Activated CD8-positive, alpha-beta memory T cell treated with anti-CD3 and anti-CD28 coated beads, Interleukin-2, amount 50 U/mL, for 4 hours (primary cell): Measurements from ENCODE around the gene AGBL5.

Experiments
- DNase-seq: peaks from one replicate; pipeline ENCODE4 v3.0.0-alpha.2; 2020

AGBL5 gene

GRCh38 chr2:27050996-27051901 lies at the start of gene AGBL5:
Gene AGBL5, plus strand, starts transcription at chr2:27051668. Its CDS starts 1,291 bp downstream, at chr2:27052959.
- DNase-seq = peak; percentile 96

- DNase-seq = no peak
Measured at GRCh38 chr2:27001950-27002349, 49.5 kb upstream of the AGBL5 start.

DNA sequence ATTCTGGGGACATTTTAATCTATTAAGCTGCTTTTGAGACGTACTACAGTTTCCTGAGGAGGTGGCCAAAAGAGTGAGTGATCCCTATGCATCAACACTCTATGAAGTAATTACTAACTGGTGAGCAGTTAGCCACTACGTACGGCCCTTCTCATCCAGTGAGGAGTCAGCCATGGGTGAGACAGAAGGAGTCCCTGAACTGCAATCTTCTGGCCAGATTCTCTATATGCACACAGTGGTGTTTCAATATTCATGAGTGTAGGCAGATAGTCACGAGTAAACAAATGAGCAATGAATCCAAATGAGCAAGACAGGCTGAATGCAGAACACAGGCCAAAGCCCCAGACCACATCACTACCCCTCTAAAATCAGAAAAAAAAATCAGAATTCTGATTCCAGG lies 48.5 kb upstream of the AGBL5 start:
- no peak for DNase-seq

GRCh38 chr2:27003857-27004256 lies 47.6 kb upstream of the AGBL5 start:
- DNase-seq = no peak

DNA sequence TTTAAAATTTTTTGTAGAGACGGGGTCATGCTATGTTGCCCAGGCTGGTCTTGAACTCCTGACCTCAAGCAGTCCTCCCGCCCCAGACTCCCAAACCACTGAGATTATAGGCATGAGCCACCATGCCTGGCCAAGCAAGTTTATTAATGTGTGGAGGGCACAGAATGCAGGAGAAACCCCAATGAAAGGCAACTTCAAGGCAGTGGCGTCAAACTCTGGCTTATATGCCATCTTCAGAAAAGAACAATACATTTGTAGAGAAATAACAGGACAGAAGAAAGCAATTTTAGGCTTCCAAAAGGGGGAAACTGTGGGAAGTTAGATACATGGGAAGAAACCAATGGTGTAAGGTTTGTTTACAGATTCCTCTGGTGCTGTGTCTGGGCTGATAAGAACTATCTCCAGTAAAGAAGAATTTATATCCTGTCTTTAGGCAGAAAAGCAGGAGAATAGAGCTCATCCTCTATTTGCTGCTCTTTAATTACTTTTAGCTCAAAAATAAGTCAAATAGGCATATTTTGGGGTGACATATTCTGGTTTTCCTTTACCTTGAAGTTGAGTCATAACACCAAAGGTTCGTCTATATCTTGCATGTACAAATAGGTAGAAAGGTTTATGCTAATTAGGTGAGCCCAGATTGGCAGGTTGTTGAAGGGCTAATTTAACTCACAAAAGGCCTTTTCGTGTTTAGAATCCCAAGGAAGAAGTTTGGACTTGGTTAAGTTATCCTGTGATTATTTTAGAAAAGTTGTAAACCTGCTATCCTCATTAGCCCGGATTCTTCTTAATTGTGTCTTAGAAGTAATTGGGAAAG lies 44.7 kb upstream of the AGBL5 start:
- DNase-seq = no peak

GRCh38 chr2:27007416-27008374 lies 43.8 kb upstream of the AGBL5 start:
- no peak for DNase-seq

DNA sequence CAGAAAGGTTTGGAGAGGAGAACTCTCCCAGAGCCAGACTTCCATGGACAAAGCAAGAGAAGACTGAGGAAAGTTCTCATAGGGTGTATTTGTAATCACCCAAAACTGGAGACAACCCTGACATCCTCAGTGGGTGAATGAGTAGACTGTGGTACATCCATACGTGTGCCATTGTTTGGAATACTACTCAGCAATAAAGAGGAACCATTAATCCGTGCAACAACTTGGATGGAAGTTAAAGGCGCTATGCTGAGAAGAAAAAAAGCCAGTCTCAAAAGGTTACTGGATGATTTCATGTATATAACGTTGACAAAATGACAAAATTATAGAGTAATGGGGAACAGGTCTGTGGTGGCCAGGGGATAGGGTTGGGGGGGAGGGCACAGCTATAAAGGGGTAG lies 42.8 kb upstream of the AGBL5 start:
- no peak for DNase-seq

DNA sequence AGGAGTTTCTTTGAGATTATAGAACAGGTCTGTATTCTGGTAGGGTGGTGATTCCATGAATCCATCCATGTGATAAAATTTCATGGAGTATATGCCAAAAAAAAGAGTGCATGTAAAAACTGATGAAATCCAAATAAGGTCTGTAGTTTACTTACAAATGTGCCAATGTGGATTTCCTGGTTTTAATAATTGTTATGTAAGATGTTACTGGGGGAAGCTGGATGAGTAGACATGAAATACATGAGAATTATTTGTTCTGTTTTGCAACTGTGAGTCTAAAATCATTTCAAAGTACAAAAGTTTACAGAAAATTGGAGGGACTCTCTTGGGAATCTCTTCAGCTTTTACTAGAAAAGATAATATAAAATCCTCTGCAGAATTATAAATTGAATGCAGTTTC lies 42.4 kb upstream of the AGBL5 start:
- no peak for DNase-seq

DNA sequence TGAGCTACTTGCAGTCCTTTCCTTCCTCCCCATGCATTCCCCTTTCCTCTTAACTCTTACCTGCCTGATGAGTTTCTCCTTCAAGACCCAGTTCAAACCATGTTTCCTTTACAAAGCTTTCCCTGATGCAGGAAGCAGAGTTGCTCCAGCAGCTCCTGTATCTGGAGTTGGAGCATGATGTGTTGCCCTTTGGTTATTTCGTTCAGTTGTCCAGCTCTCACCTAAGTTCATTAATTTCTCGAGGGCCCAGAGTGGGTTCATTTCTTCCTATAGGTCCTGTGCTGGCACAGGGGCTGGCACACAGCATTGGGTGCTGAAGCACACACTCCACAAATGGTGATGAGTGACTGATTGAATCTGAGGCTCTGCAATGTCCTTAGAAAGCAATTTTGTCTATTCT lies 41.8 kb upstream of the AGBL5 start:
- DNase-seq = no peak

DNA sequence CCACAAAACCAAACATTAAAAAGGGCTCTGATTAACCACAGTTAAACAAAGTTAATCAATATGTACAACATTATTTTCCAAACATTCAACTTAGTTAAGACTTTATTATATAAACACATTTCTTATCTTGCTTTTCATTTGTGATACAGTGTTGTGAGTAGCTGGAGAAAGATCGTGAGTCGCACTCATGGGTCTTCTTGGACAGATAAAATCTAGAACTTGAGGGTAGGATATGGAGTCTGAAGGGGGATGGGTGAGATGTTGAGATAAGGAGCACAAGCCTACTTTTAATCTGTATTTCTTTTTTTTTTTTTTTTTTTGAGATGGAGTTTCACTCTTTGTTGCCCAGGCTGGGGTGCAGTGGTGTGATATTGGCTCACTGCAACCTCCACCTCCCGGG lies 41.3 kb upstream of the AGBL5 start:
- no peak for DNase-seq

GRCh38 chr2:27013738-27014137 lies 37.7 kb upstream of the AGBL5 start:
- DNase-seq = no peak

- DNase-seq = no peak
Measured at GRCh38 chr2:27014771-27015433, 36.6 kb upstream of the AGBL5 start.

DNA sequence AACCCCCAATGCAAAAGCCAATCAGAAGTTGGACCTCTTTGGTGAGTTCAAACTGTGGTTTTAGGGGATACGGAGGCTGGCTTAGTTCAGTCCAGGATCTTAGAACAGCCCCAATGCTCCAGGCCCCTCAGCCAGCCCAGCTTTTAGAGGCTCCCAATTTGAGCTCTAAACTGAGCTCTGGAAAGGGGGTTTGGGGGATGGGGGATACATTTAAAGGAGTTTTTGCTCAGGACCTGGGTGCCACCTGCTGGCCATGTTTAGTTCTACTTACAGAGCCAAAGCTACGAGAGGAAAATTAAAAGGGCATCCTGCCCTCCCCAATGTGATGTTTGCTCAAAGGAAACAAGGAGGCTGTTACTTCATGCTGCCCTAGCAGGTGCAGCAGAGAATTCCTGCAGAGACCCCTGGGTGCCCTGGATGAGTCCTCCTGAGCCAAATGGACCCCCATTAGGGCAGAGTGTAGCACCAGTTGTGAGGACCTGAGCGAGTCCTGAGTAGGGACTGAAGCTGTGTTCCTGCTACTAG lies 34.6 kb upstream of the AGBL5 start:
- peak; percentile 46 for DNase-seq

- no peak for DNase-seq
Measured at GRCh38 chr2:27018142-27018541, 33.3 kb upstream of the AGBL5 start.

DNA sequence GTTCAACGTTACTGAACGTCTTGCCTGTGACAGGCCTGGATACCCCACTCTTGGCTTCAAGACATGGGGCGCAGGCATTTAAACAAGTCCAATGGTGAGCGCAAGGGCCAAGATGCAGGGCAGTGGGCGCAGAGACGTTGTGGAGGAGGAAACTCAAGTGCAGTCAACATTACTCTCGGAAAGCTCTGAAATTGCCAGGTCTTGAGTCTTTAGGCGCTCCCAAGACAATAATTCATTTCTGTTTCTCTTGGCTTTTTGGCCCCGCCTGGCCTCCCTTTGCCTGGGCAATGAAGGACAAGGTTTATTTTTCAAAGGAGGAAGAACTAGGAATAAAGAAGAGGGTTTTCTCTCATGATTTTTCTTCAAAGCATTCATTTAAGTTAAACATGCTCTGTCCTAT lies 32.0 kb upstream of the AGBL5 start:
- DNase-seq = no peak

DNA sequence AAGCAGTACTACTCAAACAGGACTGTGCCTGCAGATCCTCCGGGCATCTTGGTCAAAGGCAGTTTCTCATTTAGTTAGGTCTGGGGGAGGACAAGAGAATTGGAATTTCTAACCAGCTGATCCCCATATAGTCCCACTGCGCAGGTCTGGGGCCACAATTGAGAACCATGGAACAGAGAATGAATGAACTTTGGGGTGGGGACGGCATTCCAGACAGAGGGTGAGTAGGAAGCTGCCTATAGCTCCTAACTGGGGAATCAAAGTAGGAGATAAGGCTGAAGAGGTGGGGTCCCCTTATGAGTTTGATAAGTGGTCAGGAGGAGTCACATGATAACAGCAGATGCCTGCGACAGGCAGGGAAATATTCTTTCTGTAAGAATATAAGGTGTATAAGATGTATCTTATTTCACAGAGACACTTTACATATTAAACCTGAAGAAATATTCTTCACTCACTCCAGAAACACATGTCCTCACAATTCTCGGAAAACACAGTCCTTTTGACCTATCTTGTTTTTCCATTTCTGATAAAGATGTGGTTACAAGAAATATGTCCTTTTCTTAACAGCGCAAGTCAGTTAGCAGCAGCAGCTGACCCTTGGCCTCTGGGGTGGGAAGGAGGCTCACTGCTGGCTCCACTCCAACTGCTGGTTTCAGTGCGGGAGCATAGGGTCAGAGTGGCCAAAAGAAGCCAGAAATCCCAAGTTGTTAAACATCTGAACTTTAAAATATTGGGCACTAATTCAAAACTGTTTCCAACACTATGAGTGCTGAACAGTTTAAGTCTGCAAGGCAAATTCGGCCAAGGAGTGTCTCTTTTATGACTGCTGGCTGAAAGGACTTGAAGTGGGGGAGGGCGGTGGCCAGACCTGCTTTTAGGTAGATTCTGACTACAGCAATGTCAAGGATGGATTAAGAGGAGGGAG lies 31.3 kb upstream of the AGBL5 start:
- no peak for DNase-seq

- no peak for DNase-seq
Measured at GRCh38 chr2:27021253-27022049, 30.0 kb upstream of the AGBL5 start.

- DNase-seq = no peak
Measured at GRCh38 chr2:27023740-27024139, 27.7 kb upstream of the AGBL5 start.

- no peak for DNase-seq
Measured at GRCh38 chr2:27024188-27024587, 27.3 kb upstream of the AGBL5 start.

GRCh38 chr2:27024812-27025211 lies 26.7 kb upstream of the AGBL5 start:
- DNase-seq = no peak
